ENCODE data around the gene MREG. TPM values are rescaled to one million over a fixed set of nuclear protein-coding genes. Genes with fewer than 3 reads are reported as not detected.

Gene MREG
- total and polyA plus RNA-seq, 2 experiments from 2014 or later = 1.8 to 3.1 TPM

DNA sequence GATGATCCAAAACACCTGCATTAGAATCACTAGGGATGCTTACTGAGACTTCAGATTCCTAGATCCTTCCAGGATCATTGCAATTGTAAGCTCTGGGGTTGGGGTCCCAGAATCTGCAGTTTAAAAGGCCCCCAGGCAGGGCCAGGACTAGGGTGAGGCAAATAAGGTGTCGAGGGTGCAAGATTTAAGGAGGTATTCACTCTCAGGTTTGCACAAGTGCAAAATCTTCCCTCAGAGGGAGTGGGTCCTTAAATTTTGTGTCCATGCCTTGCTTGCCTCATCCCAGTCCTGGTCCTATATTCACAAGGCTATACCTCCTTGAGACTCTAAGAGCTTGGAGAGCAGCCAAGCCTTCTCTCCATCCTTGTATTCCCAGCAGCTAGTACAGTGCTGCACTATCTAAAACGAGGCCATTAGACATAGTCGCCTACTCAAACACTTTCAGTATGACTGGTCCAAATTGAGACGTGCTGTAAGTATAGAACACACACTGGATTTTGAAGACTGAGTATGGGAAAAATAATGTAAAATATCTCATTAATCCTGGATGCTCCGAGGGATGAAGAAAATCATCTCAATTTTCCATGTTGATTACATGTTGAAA is 31.6 kb upstream of the MREG start:
- no peaks in the 10 kb centered on the region for H3K36me3 ChIP-seq (ENCODE audit: low read depth)
- H2AFZ ChIP-seq = no peak overlapping the region
- no peak overlapping the region for H3K4me2 ChIP-seq (ENCODE audit: unreplicated experiment)
- no peaks in the 10 kb centered on the region for H4K20me1 ChIP-seq (ENCODE audit: insufficient read depth)
- no peak overlapping the region for H3K9ac ChIP-seq
- TF ChIP-seq EZH2 (IDR thresholded peaks at IDR 0.05; ENCODE audit: insufficient read depth, poor library complexity, severe bottlenecking) = no peak
- TF ChIP-seq EZH2phosphoT487 (IDR thresholded peaks at IDR 0.05; ENCODE audit: insufficient read depth, low read depth) = no peak
- no peaks in the 10 kb centered on the region for H3F3A ChIP-seq (ENCODE audit: insufficient read depth)
- DNase-seq = no peak
- no peaks in the 10 kb centered on the region for H3K9me2 ChIP-seq (ENCODE audit: insufficient read depth)
- 74 to 80% methylated on average over 5 of the region's 5 CpGs for WGBS, 2 experiments (ENCODE audit: low coverage in 1 of 2, low lambda C conversion rate in 2 of 2, missing lambda C conversion rate in 2 of 2)
- H3K27ac ChIP-seq = no peak overlapping the region
- no peaks in the 10 kb centered on the region for H3K79me2 ChIP-seq (ENCODE audit: insufficient read depth)
- no peak overlapping the region for H3K4me3 ChIP-seq
- no peaks in the 10 kb centered on the region for H3K27me3 ChIP-seq (replicated peaks; ENCODE audit: insufficient read depth)
- no peaks in the 10 kb centered on the region for H3K4me1 ChIP-seq (ENCODE audit: insufficient read depth)
- in situ Hi-C loops (cut with MboI) = no loop called here
- no peaks in the 10 kb centered on the region for H3K9me3 ChIP-seq (ENCODE audit: low read depth)

DNA sequence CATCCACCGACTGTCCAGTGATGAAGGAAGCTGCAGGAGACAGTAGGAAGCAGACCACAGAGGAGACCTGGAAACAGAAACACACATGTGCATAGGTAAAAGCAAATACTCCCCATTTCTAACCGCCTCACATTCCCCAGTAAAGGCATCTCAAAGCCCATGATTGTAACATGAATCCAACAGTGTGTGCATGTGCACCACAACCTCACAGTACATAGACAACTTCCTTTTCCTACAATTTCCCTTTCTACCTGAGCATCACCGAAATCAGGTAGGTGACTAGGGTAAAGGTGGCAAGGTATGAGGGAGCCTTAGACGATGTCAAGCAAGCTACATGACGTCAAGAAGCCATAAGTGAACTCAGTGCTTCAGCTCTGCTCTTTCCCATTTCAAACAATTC is 30.6 kb upstream of the MREG start:
- in situ Hi-C loops (cut with MboI) = no loop called here

DNA sequence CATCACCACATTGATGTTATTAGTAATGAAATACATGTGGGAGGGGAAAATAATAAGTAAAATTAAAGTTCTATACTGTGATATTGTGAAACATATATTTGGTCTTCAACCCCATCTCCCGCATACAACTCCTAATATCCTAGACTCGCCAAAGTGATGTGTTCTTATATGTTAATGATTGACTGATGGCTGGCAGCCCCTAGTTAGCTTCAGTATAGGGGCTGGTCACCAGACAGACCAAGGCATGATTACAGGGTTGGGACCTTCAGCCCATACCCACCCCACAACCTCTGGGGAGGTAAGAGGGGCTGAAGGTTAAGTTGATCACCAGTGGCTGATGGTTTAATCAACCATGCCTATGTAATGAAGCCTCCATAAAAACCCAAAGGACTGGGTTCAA is 28.1 kb upstream of the MREG start:
- H3K27me3 ChIP-seq (replicated peaks; ENCODE audit: insufficient read depth) = no peaks in the 10 kb centered on the region
- no peak overlapping the region for H3K9ac ChIP-seq
- no peaks in the 10 kb centered on the region for H3F3A ChIP-seq (ENCODE audit: insufficient read depth)
- no peak overlapping the region for H3K4me3 ChIP-seq
- in situ Hi-C loops (cut with MboI) = no loop called here
- no peak overlapping the region for H2AFZ ChIP-seq
- H3K36me3 ChIP-seq (ENCODE audit: low read depth) = no peaks in the 10 kb centered on the region
- no peak overlapping the region for H3K27ac ChIP-seq
- no peaks in the 10 kb centered on the region for H3K9me2 ChIP-seq (ENCODE audit: insufficient read depth)
- no peaks in the 10 kb centered on the region for H3K9me3 ChIP-seq (ENCODE audit: low read depth)
- DNase-seq = no peak
- 96% methylated on average over 2 of the region's 2 CpGs for WGBS, 2 experiments (ENCODE audit: low coverage in 1 of 2, low lambda C conversion rate in 2 of 2, missing lambda C conversion rate in 2 of 2)
- no peaks in the 10 kb centered on the region for H4K20me1 ChIP-seq (ENCODE audit: insufficient read depth)
- H3K4me2 ChIP-seq (ENCODE audit: unreplicated experiment) = no peak overlapping the region
- H3K4me1 ChIP-seq (ENCODE audit: insufficient read depth) = no peaks in the 10 kb centered on the region
- no peaks in the 10 kb centered on the region for H3K79me2 ChIP-seq (ENCODE audit: insufficient read depth)
- TF ChIP-seq EZH2 (IDR thresholded peaks at IDR 0.05; ENCODE audit: insufficient read depth, poor library complexity, severe bottlenecking) (no peak), EZH2phosphoT487 (IDR thresholded peaks at IDR 0.05; ENCODE audit: insufficient read depth, low read depth) (no peak)

More for the DNA sequence above, 30.6 kb upstream of the MREG start:
- 82 to 90% methylated on average over 5 of the region's 5 CpGs for WGBS, 2 experiments (ENCODE audit: low coverage in 1 of 2, low lambda C conversion rate in 2 of 2, missing lambda C conversion rate in 2 of 2)
- Histone ChIP-seq H2AFZ (no peak overlapping the region), H3K9me2 (ENCODE audit: insufficient read depth) (no peaks in the 10 kb centered on the region), H3K79me2 (ENCODE audit: insufficient read depth) (no peaks in the 10 kb centered on the region), H3K9ac (no peak overlapping the region), H4K20me1 (ENCODE audit: insufficient read depth) (no peaks in the 10 kb centered on the region), H3K36me3 (ENCODE audit: low read depth) (no peaks in the 10 kb centered on the region), H3K4me3 (no peak overlapping the region), H3K27me3 (replicated peaks; ENCODE audit: insufficient read depth) (no peaks in the 10 kb centered on the region), H3K9me3 (ENCODE audit: low read depth) (no peaks in the 10 kb centered on the region), H3K4me2 (ENCODE audit: unreplicated experiment) (no peak overlapping the region), H3K4me1 (ENCODE audit: insufficient read depth) (no peaks in the 10 kb centered on the region), H3F3A (ENCODE audit: insufficient read depth) (no peaks in the 10 kb centered on the region), H3K27ac (no peak overlapping the region)
- no peak for TF ChIP-seq EZH2phosphoT487 (IDR thresholded peaks at IDR 0.05; ENCODE audit: insufficient read depth, low read depth)
- no peak for TF ChIP-seq EZH2 (IDR thresholded peaks at IDR 0.05; ENCODE audit: insufficient read depth, poor library complexity, severe bottlenecking)
- no peak for DNase-seq

DNA sequence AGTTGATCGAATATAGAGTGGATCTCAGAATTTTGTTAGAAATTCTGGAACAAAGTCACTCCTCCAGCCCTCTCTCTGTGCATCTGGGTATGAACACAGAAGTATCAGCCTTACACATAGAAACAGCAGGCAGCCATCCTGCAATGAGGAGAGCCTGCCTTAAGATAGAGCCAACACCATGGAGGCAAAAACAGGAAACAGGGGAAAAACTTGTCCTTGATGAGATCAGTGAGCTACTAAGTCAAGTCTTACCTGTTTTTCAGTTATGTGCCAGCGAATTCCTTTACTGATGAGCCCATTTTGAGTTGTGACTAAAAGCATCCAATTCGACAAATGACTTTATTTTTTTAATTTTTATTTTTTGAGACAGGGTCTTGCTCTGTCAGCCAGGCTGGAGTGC is 26.6 kb upstream of the MREG start:
- no peaks in the 10 kb centered on the region for H3K9me3 ChIP-seq (ENCODE audit: low read depth)
- no peaks in the 10 kb centered on the region for H3K4me1 ChIP-seq (ENCODE audit: insufficient read depth)
- WGBS, 2 experiments (ENCODE audit: low coverage in 1 of 2, low lambda C conversion rate in 2 of 2, missing lambda C conversion rate in 2 of 2) = 91 to 94% methylated on average over 3 of the region's 3 CpGs
- no peaks in the 10 kb centered on the region for H3K79me2 ChIP-seq (ENCODE audit: insufficient read depth)
- TF ChIP-seq EZH2 (IDR thresholded peaks at IDR 0.05; ENCODE audit: insufficient read depth, poor library complexity, severe bottlenecking) = no peak
- no peak for TF ChIP-seq EZH2phosphoT487 (IDR thresholded peaks at IDR 0.05; ENCODE audit: insufficient read depth, low read depth)
- H3K27ac ChIP-seq = no peak overlapping the region
- H4K20me1 ChIP-seq (ENCODE audit: insufficient read depth) = no peaks in the 10 kb centered on the region
- H3K27me3 ChIP-seq (replicated peaks; ENCODE audit: insufficient read depth) = no peaks in the 10 kb centered on the region
- H3K4me3 ChIP-seq = no peak overlapping the region
- H3K36me3 ChIP-seq (ENCODE audit: low read depth) = no peaks in the 10 kb centered on the region
- no peak overlapping the region for H2AFZ ChIP-seq
- no peak overlapping the region for H3K9ac ChIP-seq
- H3K9me2 ChIP-seq (ENCODE audit: insufficient read depth) = no peaks in the 10 kb centered on the region
- no peak overlapping the region for H3K4me2 ChIP-seq (ENCODE audit: unreplicated experiment)
- H3F3A ChIP-seq (ENCODE audit: insufficient read depth) = no peaks in the 10 kb centered on the region
- DNase-seq = no peak
- in situ Hi-C loops (cut with MboI) = no loop called here

DNA sequence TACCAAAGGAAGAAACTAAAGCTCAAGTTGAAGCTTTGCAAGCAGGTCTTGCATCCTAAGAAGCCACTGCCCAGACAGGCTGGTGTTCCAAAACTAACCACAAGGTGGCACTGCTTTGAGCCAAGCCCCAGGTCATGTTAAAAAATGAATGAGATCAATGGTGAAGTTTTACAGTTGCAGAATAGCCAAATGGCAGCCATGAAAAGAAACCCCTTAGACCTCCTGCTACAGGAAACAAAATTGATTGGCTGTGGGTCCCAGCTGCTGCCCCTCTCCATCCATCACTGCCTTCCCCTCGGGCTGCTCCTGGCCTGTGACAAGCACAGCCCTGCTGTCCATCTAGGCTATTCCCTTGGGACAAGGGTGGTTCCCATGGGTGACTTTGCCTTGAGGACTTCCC is 20.7 kb upstream of the MREG start:
- peak; percentile 65 for DNase-seq

More for the DNA sequence above, 20.7 kb upstream of the MREG start:
- no peaks in the 10 kb centered on the region for H3K9me2 ChIP-seq (ENCODE audit: insufficient read depth)
- H3K9me3 ChIP-seq (ENCODE audit: low read depth) = no peaks in the 10 kb centered on the region
- H3F3A ChIP-seq (ENCODE audit: insufficient read depth) = peaks cover 22% of the 10 kb centered on the region
- no peak overlapping the region for H3K4me2 ChIP-seq (ENCODE audit: unreplicated experiment)
- H3K4me1 ChIP-seq (ENCODE audit: insufficient read depth) = peaks cover 22% of the 10 kb centered on the region
- no peak overlapping the region for H3K9ac ChIP-seq
- no peaks in the 10 kb centered on the region for H3K27me3 ChIP-seq (replicated peaks; ENCODE audit: insufficient read depth)
- no peak overlapping the region for H2AFZ ChIP-seq
- in situ Hi-C loops (cut with MboI) = no loop called here
- TF ChIP-seq EZH2phosphoT487 (IDR thresholded peaks at IDR 0.05; ENCODE audit: insufficient read depth, low read depth) = no peak
- no peak for TF ChIP-seq EZH2 (IDR thresholded peaks at IDR 0.05; ENCODE audit: insufficient read depth, poor library complexity, severe bottlenecking)
- H4K20me1 ChIP-seq (ENCODE audit: insufficient read depth) = no peaks in the 10 kb centered on the region
- no peak overlapping the region for H3K27ac ChIP-seq
- H3K4me3 ChIP-seq = no peak overlapping the region
- no peaks in the 10 kb centered on the region for H3K36me3 ChIP-seq (ENCODE audit: low read depth)
- no peaks in the 10 kb centered on the region for H3K79me2 ChIP-seq (ENCODE audit: insufficient read depth)
- 83 to 86% methylated on average over 1 of the region's 1 CpG for WGBS, 2 experiments (ENCODE audit: low coverage in 1 of 2, low lambda C conversion rate in 2 of 2, missing lambda C conversion rate in 2 of 2)
